GM18858 (cell line): ENCODE data around the gene SPART.
"Not testable (repeated sequence)": the region's sequence is repeated elsewhere in the genome, so short reads cannot be mapped to it uniquely, and the experiment has no call there.

ENCODE experiments used
- ATAC-seq: cut with Tn5 transposase; IDR thresholded peaks from one replicate; pipeline ENCODE4 v1.9.1; 2021; ENCODE audit not compliant: unreplicated experiment

SPART gene

GRCh38 chr13:36354842-36355623 lies 8.8 kb upstream of the SPART start:
- no peak for ATAC-seq

GRCh38 chr13:36353001-36353400 lies 6.8 kb upstream of the SPART start:
- ATAC-seq = no peak

- ATAC-seq = no peak
These were observed 6.2 kb upstream of the SPART start for GRCh38 chr13:36352350-36352749.

DNA sequence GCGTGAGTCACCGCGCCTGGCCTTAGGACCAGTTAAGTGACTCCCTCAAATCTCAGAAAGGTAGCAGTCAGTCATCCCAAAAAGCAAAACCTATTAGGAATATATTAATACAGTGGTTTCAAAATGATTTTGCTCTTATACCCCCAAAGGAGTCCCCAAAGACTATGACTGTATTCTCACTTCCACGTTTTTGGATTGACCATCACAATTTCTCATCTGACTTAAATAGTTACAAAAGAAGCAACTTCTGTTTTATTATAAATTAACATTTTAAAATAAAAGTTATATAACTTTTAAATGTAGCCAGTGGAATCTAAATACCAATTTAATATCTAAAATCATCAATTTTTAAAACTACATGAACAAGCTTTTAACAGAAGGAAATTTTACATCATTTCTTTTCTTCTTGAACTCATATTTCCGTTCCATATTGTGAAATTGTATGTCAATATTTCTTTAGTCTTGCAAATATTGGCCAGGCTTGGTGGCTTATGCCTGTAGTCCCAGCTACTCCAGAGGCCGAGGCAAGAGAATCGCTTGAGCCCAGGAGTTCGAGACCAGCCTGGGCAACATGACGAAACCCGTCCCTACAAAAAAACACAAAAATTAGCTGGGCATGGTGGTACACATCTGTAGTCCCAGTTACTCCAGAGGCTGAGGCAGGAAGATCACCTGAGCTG lies 1.5 kb upstream of the SPART start:
- no peak for ATAC-seq

GRCh38 chr13:36345438-36346221 lies 564 bp downstream of the SPART start:
- no peak for ATAC-seq

DNA sequence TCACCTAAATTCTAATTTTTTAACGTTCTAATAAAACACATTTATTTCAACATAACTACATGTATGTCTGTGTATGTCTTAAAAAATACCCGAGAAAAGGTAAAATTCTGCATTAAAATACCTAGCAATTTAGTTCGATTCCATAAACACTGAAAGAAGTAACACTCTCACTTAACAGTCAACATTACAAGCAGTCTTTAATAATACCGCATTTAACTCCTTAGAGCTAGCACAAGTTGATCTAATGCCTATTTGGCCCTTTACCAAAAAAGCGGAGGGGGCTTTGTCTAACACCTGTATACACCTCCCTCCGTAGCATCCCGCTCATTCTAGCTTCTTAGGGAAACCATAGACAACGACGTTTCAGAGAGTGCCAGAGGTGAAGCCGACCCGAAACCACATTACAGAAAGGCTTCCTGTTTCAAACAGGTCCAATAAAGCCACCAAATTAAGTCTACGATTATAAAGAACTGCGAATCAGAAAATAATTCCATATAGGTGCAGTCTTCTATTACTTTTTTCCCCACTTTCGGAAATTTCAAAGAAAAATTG lies 1.2 kb downstream of the SPART start:
- no peak for ATAC-seq

- no peak for ATAC-seq
These were observed 2.0 kb downstream of the SPART start for GRCh38 chr13:36344173-36344572.

GRCh38 chr13:36343766-36344165 lies 2.4 kb downstream of the SPART start:
- no peak for ATAC-seq

- ATAC-seq = no peak
These were observed 3.5 kb downstream of the SPART start for GRCh38 chr13:36342715-36343114.

GRCh38 chr13:36341718-36342117 lies 4.5 kb downstream of the SPART start:
- ATAC-seq = no peak

GRCh38 chr13:36339600-36340155 lies 6.5 kb downstream of the SPART start:
- no peak for ATAC-seq

- ATAC-seq = no peak
These were observed 8.1 kb downstream of the SPART start for GRCh38 chr13:36337938-36338641.

- no peak for ATAC-seq
These were observed 13.2 kb downstream of the SPART start for GRCh38 chr13:36332986-36333385.

- ATAC-seq = not testable (repeated sequence)
These were observed 13.9 kb downstream of the SPART start for GRCh38 chr13:36332255-36332654.

GRCh38 chr13:36331280-36331679 lies 14.9 kb downstream of the SPART start:
- no peak for ATAC-seq

GRCh38 chr13:36329361-36329760 lies 16.8 kb downstream of the SPART start:
- no peak for ATAC-seq

GRCh38 chr13:36328821-36329220 lies 17.4 kb downstream of the SPART start:
- no peak for ATAC-seq

DNA sequence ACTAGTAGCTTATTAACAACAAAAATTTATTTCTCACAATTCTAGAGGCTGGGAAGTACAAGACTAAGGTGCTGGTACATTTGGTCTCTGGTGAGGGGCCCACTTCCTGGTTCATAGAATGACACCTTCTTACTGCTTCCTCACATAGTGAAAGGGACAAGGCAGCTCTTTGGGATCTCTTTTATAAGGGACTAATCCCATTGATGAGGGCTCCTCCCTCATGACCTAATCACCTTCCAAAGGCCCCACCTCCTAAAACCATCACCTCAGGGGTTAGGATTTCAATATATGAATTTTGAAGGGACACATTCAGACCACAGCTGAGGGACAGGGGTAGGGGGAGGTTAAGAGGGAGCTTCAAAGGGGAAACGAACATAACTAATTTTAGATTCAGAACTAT lies 20.3 kb downstream of the SPART start:
- no peak for ATAC-seq

DNA sequence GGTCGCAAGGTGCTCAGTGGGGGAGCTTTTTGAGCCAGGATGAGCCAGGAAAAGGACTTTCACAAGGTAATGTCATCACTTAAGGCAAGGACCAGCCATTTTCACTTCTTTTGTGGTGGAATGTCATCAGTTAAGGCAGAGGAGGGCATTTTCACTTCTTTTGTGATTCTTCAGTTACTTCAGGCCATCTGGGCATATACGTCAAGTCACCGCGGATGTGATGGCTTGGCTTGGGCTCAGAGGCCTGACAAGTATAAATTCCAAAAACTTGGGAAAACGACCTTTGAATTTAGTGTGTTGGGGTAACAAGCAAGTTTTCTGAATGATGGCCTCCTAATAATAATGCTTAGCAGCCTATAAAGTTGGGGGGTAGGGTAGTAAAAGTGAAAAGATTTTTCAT lies 21.3 kb downstream of the SPART start:
- ATAC-seq = not testable (repeated sequence)

GRCh38 chr13:36323951-36324566 lies 22.1 kb downstream of the SPART start:
- no peak for ATAC-seq
